Keratinocyte (primary cell): ENCODE results near the gene IRF7.

ENCODE experiments used
- EZH2 ChIP-seq: IDR thresholded peaks from one replicate; pipeline ENCODE4 v1.6.1; 2012; ENCODE audit warnings: inconsistent platforms, mild to moderate bottlenecking, low read length, moderate library complexity
- TF ChIP-seq, protein P1 (sequence below), 3 experiments: IDR thresholded peaks in 1 of 3; conservative IDR thresholded peaks in 1 of 3; optimal IDR thresholded peaks in 1 of 3; 2 replicates in 2 of 3; 3 replicates in 1 of 3; pipeline versions ENCODE3 to v1.5.1; 2011; ENCODE audit warnings: low read length in 3 of 3, mild to moderate bottlenecking in 3 of 3, moderate library complexity in 2 of 3, control low read depth in 1 of 3, inconsistent platforms in 1 of 3; ENCODE audit not compliant: insufficient read depth in 2 of 3; ENCODE audit errors: extremely low read depth in 1 of 3

DNA sequence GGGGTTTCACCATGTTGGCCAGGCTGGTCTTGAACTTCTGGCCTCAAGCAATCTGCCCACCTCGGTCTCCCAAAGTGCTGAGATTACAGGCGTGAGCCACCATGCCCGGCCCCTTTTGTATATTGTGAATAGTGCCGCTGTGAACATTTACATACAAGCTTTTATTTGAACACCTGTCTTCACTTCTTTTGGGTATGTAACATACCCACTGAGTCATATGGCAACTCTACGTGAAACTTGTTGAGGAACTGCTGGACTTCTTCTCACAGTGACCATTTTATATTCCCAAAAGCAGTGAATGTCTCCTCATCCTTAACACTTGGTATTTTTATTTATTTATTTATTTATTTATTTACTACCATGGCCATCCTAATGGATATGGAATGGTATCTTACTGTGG lies 15.1 kb upstream of the IRF7 start:
- TF ChIP-seq, protein P1, sequence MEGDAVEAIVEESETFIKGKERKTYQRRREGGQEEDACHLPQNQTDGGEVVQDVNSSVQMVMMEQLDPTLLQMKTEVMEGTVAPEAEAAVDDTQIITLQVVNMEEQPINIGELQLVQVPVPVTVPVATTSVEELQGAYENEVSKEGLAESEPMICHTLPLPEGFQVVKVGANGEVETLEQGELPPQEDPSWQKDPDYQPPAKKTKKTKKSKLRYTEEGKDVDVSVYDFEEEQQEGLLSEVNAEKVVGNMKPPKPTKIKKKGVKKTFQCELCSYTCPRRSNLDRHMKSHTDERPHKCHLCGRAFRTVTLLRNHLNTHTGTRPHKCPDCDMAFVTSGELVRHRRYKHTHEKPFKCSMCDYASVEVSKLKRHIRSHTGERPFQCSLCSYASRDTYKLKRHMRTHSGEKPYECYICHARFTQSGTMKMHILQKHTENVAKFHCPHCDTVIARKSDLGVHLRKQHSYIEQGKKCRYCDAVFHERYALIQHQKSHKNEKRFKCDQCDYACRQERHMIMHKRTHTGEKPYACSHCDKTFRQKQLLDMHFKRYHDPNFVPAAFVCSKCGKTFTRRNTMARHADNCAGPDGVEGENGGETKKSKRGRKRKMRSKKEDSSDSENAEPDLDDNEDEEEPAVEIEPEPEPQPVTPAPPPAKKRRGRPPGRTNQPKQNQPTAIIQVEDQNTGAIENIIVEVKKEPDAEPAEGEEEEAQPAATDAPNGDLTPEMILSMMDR (optimal IDR thresholded peaks at IDR 0.05 in 1 of 3, IDR thresholded peaks at IDR 0.05 in 1 of 3, conservative IDR thresholded peaks at IDR 0.05 in 1 of 3; ENCODE audit: extremely low read depth in 1 of 3, insufficient read depth in 2 of 3, low read length in 3 of 3) = no peak
- no peak for TF ChIP-seq EZH2
